Retinal pigment epithelial cell (primary cell): ENCODE data around the gene FUT8.

ENCODE experiments used
- DNase-seq: peaks from one replicate; pipeline ENCODE4 v3.0.0-alpha.2; 2010; ENCODE audit warnings: low read depth
- H3K4me3 ChIP-seq: 2 replicates; pipeline ENCODE4 v1.5.1; 2011; ENCODE audit warnings: mild to moderate bottlenecking, low read length, control low read depth, moderate library complexity
- CTCF ChIP-seq: conservative IDR thresholded peaks from 2 replicates; pipeline ENCODE4 v1.5.1; 2011; ENCODE audit warnings: low read depth, low read length, control low read depth, inconsistent platforms

Gene FUT8

GRCh38 chr14:65566820-65567522, 154.4 kb downstream of the FUT8 start:
- no peak for DNase-seq
- TF ChIP-seq CTCF = no peak
- no peak overlapping the region for H3K4me3 ChIP-seq

GRCh38 chr14:65574611-65575010, 162.1 kb downstream of the FUT8 start:
- TF ChIP-seq CTCF = no peak
- H3K4me3 ChIP-seq = no peak overlapping the region
- DNase-seq = peak; percentile 32

- no peak for TF ChIP-seq CTCF
- no peak for DNase-seq
- no peak overlapping the region for H3K4me3 ChIP-seq
Measured at GRCh38 chr14:65575389-65575788, 162.9 kb downstream of the FUT8 start.

- no peak for DNase-seq
- no peak for TF ChIP-seq CTCF
- no peak overlapping the region for H3K4me3 ChIP-seq
Measured at GRCh38 chr14:65580973-65581372, 168.4 kb downstream of the FUT8 start.

- no peak for DNase-seq
- no peak for TF ChIP-seq CTCF
- H3K4me3 ChIP-seq = no peak overlapping the region
Measured at GRCh38 chr14:65581378-65581777, 168.8 kb downstream of the FUT8 start.

- TF ChIP-seq CTCF = no peak
- DNase-seq = no peak
- no peak overlapping the region for H3K4me3 ChIP-seq
Measured at GRCh38 chr14:65581799-65582198, 169.3 kb downstream of the FUT8 start.

- no peak for TF ChIP-seq CTCF
- H3K4me3 ChIP-seq = no peak overlapping the region
- no peak for DNase-seq
Measured at GRCh38 chr14:65585216-65585615, 172.7 kb downstream of the FUT8 start.
